H9 (cell line): ENCODE measurements around the gene NOS1AP. TPM values are rescaled to one million over a fixed set of nuclear protein-coding genes. Genes with fewer than 3 reads are reported as not detected.

Experiments
- DNase-seq: peaks from one replicate; pipeline ENCODE4 v3.0.0-alpha.2; 2017
- H2AFZ ChIP-seq: one replicate; pipeline ENCODE4 v1.6.1; 2013; ENCODE audit warnings: mild to moderate bottlenecking, low read length, control low read depth, moderate library complexity
- H2AK5ac ChIP-seq: 2 replicates; pipeline ENCODE4 v1.6.1; 2013; ENCODE audit warnings: low read length, control low read depth, mixed read lengths; ENCODE audit not compliant: insufficient read length
- H2BK120ac ChIP-seq: one replicate; pipeline ENCODE4 v1.6.1; 2013; ENCODE audit warnings: low read depth, mild to moderate bottlenecking, low read length, control low read depth, inconsistent platforms; ENCODE audit not compliant: poor library complexity, severe bottlenecking
- H2BK12ac ChIP-seq: 2 replicates; pipeline ENCODE4 v1.6.1; 2013; ENCODE audit warnings: low read length, control low read depth, mixed read lengths, low read depth; ENCODE audit not compliant: insufficient read length
- H2BK15ac ChIP-seq: 2 replicates; pipeline ENCODE4 v1.6.1; 2013; ENCODE audit warnings: low read depth, low read length, control low read depth
- H2BK20ac ChIP-seq: one replicate; pipeline ENCODE4 v1.6.1; 2013; ENCODE audit warnings: low read depth, mild to moderate bottlenecking, low read length, control low read depth, inconsistent platforms; ENCODE audit not compliant: poor library complexity, severe bottlenecking
- H2BK5ac ChIP-seq: 2 replicates; pipeline ENCODE4 v1.6.1; 2013; ENCODE audit warnings: low read length, control low read depth, mixed read lengths; ENCODE audit not compliant: insufficient read length
- H3K14ac ChIP-seq: 2 replicates; pipeline ENCODE4 v1.6.1; 2013; ENCODE audit warnings: low read length, control low read depth; ENCODE audit not compliant: insufficient read depth
- H3K18ac ChIP-seq: 2 replicates; pipeline ENCODE4 v1.6.1; 2013; ENCODE audit warnings: low read depth, mild to moderate bottlenecking, mixed read lengths, low read length, control low read depth; ENCODE audit not compliant: insufficient read length
- H3K23ac ChIP-seq: 2 replicates; pipeline ENCODE4 v1.6.1; 2013; ENCODE audit warnings: low read length, control low read depth, mixed read lengths, low read depth; ENCODE audit not compliant: insufficient read length
- H3K23me2 ChIP-seq: 2 replicates; pipeline ENCODE4 v1.6.1; 2013; ENCODE audit warnings: low read depth, mild to moderate bottlenecking, mixed read lengths, low read length, control low read depth; ENCODE audit not compliant: insufficient read length, poor library complexity, severe bottlenecking
- H3K27ac ChIP-seq: 2 replicates; pipeline ENCODE4 v1.5.1; 2013; ENCODE audit warnings: low read length, control low read depth, mixed read lengths, low read depth; ENCODE audit not compliant: insufficient read length
- H3K27me3 ChIP-seq: 2 replicates; pipeline ENCODE4 v1.6.1; 2013; ENCODE audit warnings: low read length, control low read depth, inconsistent platforms; ENCODE audit not compliant: insufficient read depth
- H3K4ac ChIP-seq: 2 replicates; pipeline ENCODE4 v1.6.1; 2013; ENCODE audit warnings: low read depth, mild to moderate bottlenecking, control low read depth, inconsistent platforms, low read length, moderate library complexity
- H3K4me1 ChIP-seq: 2 replicates; pipeline ENCODE4 v1.6.1; 2013; ENCODE audit warnings: low read length, control low read depth, inconsistent platforms; ENCODE audit not compliant: insufficient read depth
- H3K4me2 ChIP-seq: 2 replicates; pipeline ENCODE4 v1.6.1; 2013; ENCODE audit warnings: low read length, control low read depth, mixed read lengths; ENCODE audit not compliant: insufficient read length, insufficient read depth
- H3K56ac ChIP-seq: 2 replicates; pipeline ENCODE4 v1.6.1; 2013; ENCODE audit warnings: low read depth, mild to moderate bottlenecking, mixed read lengths, low read length, control low read depth; ENCODE audit not compliant: insufficient read length
- H3K79me1 ChIP-seq: 2 replicates; pipeline ENCODE4 v1.6.1; 2013; ENCODE audit warnings: low read depth, mild to moderate bottlenecking, moderate library complexity, low read length, control low read depth, inconsistent platforms; ENCODE audit not compliant: insufficient read depth, poor library complexity, severe bottlenecking
- H3K79me2 ChIP-seq: 2 replicates; pipeline ENCODE4 v1.6.1; 2013; ENCODE audit warnings: low read length, control low read depth, inconsistent platforms; ENCODE audit not compliant: insufficient read depth
- H3K9ac ChIP-seq: 2 replicates; pipeline ENCODE4 v1.6.1; 2013; ENCODE audit warnings: low read length, control low read depth, mixed read lengths; ENCODE audit not compliant: insufficient read length; ENCODE audit errors: extremely low read depth
- H3K9me3 ChIP-seq: one replicate; pipeline ENCODE4 v1.6.1; 2013; ENCODE audit warnings: low read depth, low read length, inconsistent platforms; ENCODE audit not compliant: control insufficient read depth
- H3T11ph ChIP-seq: one replicate; pipeline ENCODE4 v1.6.1; 2013; ENCODE audit warnings: mild to moderate bottlenecking, low read length, control low read depth, inconsistent platforms
- H4K20me1 ChIP-seq: one replicate; pipeline ENCODE4 v1.6.1; 2013; ENCODE audit not compliant: control insufficient read depth, insufficient read length, insufficient read depth
- H4K5ac ChIP-seq: 2 replicates; pipeline ENCODE4 v1.6.1; 2013; ENCODE audit warnings: low read depth, mild to moderate bottlenecking, mixed read lengths, low read length, control low read depth; ENCODE audit not compliant: insufficient read length
- H4K8ac ChIP-seq: replicated peaks from 2 replicates; pipeline ENCODE4 v1.6.1; 2013; ENCODE audit warnings: low read length, control low read depth, mixed read lengths, low read depth; ENCODE audit not compliant: insufficient read length
- H4K91ac ChIP-seq: 2 replicates; pipeline ENCODE4 v1.6.1; 2013; ENCODE audit warnings: low read depth, mild to moderate bottlenecking, moderate library complexity, mixed read lengths, low read length, control low read depth; ENCODE audit not compliant: insufficient read length
- H3K27ac Mint-ChIP-seq, 3 experiments: 2 replicates in 2 of 3; 3 replicates in 1 of 3; pipeline ENCODE4 v1.8.0; 2020 to 2021; ENCODE audit warnings: mixed read lengths in 3 of 3, mild to moderate bottlenecking in 1 of 3, moderate library complexity in 1 of 3
- H3K27me3 Mint-ChIP-seq: 2 replicates; pipeline ENCODE4 v1.8.0; 2021; ENCODE audit warnings: low read depth, mild to moderate bottlenecking, moderate library complexity, mixed read lengths
- H3K36me3 Mint-ChIP-seq, 3 experiments: 2 replicates in 2 of 3; 3 replicates in 1 of 3; pipeline ENCODE4 v1.8.0; 2020 to 2021; ENCODE audit warnings: low read depth in 3 of 3, mixed read lengths in 3 of 3; ENCODE audit not compliant: insufficient read depth in 1 of 3
- H3K4me1 Mint-ChIP-seq, 2 experiments: 2 replicates each; pipeline ENCODE4 v1.8.0; 2020; ENCODE audit warnings: mixed read lengths in 2 of 2
- H3K4me3 Mint-ChIP-seq, 2 experiments: 2 replicates in 1 of 2; 3 replicates in 1 of 2; pipeline ENCODE4 v1.8.0; 2020 to 2021; ENCODE audit warnings: mild to moderate bottlenecking in 2 of 2, mixed read lengths in 2 of 2, moderate library complexity in 1 of 2
- H3K9me3 Mint-ChIP-seq, 2 experiments: 2 replicates in 1 of 2; 3 replicates in 1 of 2; pipeline ENCODE4 v1.8.0; 2020; ENCODE audit warnings: mild to moderate bottlenecking in 2 of 2, mixed read lengths in 2 of 2, moderate library complexity in 1 of 2
- CTCF ChIP-seq: fragments of 200-600 bp; sonication (generic); conservative IDR thresholded peaks from 3 replicates; pipeline ENCODE4 v1.8.0; 2021; ENCODE audit warnings: antibody characterized with exemption, mild to moderate bottlenecking
- WGBS: extraction: QIAGEN DNeasy Blood & Tissue Kit; methylation state at CpG from one replicate; pipeline ENCODE4 v1.1.7; 2013; ENCODE audit warnings: missing lambda C conversion rate, low lambda C conversion rate, mixed read lengths; ENCODE audit not compliant: insufficient read length; ENCODE audit errors: extremely low coverage; 5-methylcytosine and 5-hydroxymethylcytosine counted together
- total RNA-seq: library from RNA; stranded (reverse); gene quantifications from 2 replicates; pipeline ENCODE4 v1.2.1, GENCODE V29; 2021

Gene NOS1AP
- total RNA-seq, 1 experiment from 2014 or later: 8.4 TPM

- H3K9me3 ChIP-seq: no peaks in the 10 kb centered on the region
- no peak overlapping the region for H2BK15ac ChIP-seq
- no peak for DNase-seq
- no peaks in the 10 kb centered on the region for H3K27me3 ChIP-seq
- no peak overlapping the region for H3K14ac ChIP-seq
- H3K79me2 ChIP-seq: no peaks in the 10 kb centered on the region
- TF ChIP-seq CTCF: no peak
- no peak overlapping the region for H3K4ac ChIP-seq
- Mint-ChIP-seq H3K9me3 (no peaks in the 10 kb centered on the region), H3K4me3 (no peak overlapping the region), H3K27ac (no peak overlapping the region), H3K27me3 (no peaks in the 10 kb centered on the region; the same call in 1 of the 2 replicates), H3K4me1 (peaks cover 21 to 32% of the 10 kb centered on the region in 2 experiments), H3K36me3 (peaks cover 0 to 4% (median 0%) of the 10 kb centered on the region in 3 experiments; a peak in 2 of 7 replicates)
- no peak overlapping the region for H3T11ph ChIP-seq
- H2BK12ac ChIP-seq: no peak overlapping the region
- no peak overlapping the region for H3K27ac ChIP-seq
- no peak overlapping the region for H2AK5ac ChIP-seq
- H2AFZ ChIP-seq: no peak overlapping the region
- H3K4me2 ChIP-seq: no peak overlapping the region
- no peaks in the 10 kb centered on the region for H4K20me1 ChIP-seq
- WGBS: no CpG with 5 or more reads among the region's 9 CpGs
- H3K79me1 ChIP-seq: no peaks in the 10 kb centered on the region
- no peaks in the 10 kb centered on the region for H3K4me1 ChIP-seq
- no peak overlapping the region for H2BK120ac ChIP-seq
- H4K91ac ChIP-seq: no peak overlapping the region
- H3K23ac ChIP-seq: no peak overlapping the region
- H3K23me2 ChIP-seq: no peaks in the 10 kb centered on the region
- H4K5ac ChIP-seq: no peak overlapping the region
- no peak overlapping the region for H3K56ac ChIP-seq
- H2BK5ac ChIP-seq: no peak overlapping the region
- H4K8ac ChIP-seq: no peak overlapping the region
- H3K18ac ChIP-seq: no peak overlapping the region
- no peak overlapping the region for H2BK20ac ChIP-seq
- H3K9ac ChIP-seq: no peak overlapping the region
These were observed 320.5 kb downstream of the NOS1AP start for GRCh38 chr1:162389971-162390370.
